IMR-90 (cell line): ENCODE measurements around the gene ZFYVE1. TPM values are rescaled to one million over a fixed set of nuclear protein-coding genes. Genes with fewer than 3 reads are reported as not detected.

Source experiments
- ATAC-seq: fragments of 200-7000 bp; cut with Tn5 transposase; 2 replicates; pipeline ENCODE4 v1.9.1; 2020; ENCODE audit warnings: low read depth, mild to moderate bottlenecking, moderate library complexity
- BruUV-seq: library from RNA; stranded (reverse); fragments of 400-500 nt; replicated peaks from 2 replicates; lab custom pipeline; 2021; lab: Mats Ljungman, UMichigan
- CTCF ChIA-PET: fragments of 300-600 bp; formaldehyde crosslinking; extraction: SDS; loops from one replicate; lab custom pipeline; 2021; ENCODE audit warnings: antibody characterized with exemption; lab: Yijun Ruan, JAX
- POLR2A ChIA-PET: fragments of 300-600 bp; sonication (Branson Sonifier 250); formaldehyde crosslinking; loops from one replicate; lab custom pipeline; 2022; ENCODE audit warnings: antibody characterized with exemption; ENCODE audit not compliant: unreplicated experiment; lab: Charles Lee
- DNase-seq: peaks from one replicate; pipeline ENCODE4 v3.0.0; 2013
- H2AFZ ChIP-seq: replicated peaks from 2 replicates; pipeline ENCODE3; 2013; ENCODE audit warnings: low read length, mild to moderate bottlenecking; ENCODE audit not compliant: poor library complexity
- H2AK5ac ChIP-seq: 2 replicates; pipeline ENCODE4 v1.6.1; 2013; ENCODE audit warnings: low read depth, low read length, inconsistent platforms
- H2AK9ac ChIP-seq: replicated peaks from 2 replicates; pipeline ENCODE3; 2013; ENCODE audit warnings: mild to moderate bottlenecking, low read depth, low read length, moderate library complexity; ENCODE audit not compliant: poor library complexity
- H2BK120ac ChIP-seq: 2 replicates; pipeline ENCODE4 v1.6.1; 2013; ENCODE audit warnings: low read depth, low read length, inconsistent platforms
- H2BK15ac ChIP-seq: 3 replicates; pipeline ENCODE4 v1.6.1; 2013; ENCODE audit warnings: low read depth, low read length, inconsistent platforms
- H2BK20ac ChIP-seq: 2 replicates; pipeline ENCODE4 v1.6.1; 2013; ENCODE audit warnings: low read depth, mild to moderate bottlenecking, inconsistent platforms, low read length, moderate library complexity
- H2BK5ac ChIP-seq: 2 replicates; pipeline ENCODE4 v1.6.1; 2013; ENCODE audit warnings: mild to moderate bottlenecking, low read depth, low read length, inconsistent platforms; ENCODE audit not compliant: poor library complexity, severe bottlenecking
- H3K14ac ChIP-seq: replicated peaks from 2 replicates; pipeline ENCODE4 v1.6.1; 2013; ENCODE audit warnings: low read depth, low read length, inconsistent platforms
- H3K18ac ChIP-seq: 2 replicates; pipeline ENCODE4 v1.6.1; 2013; ENCODE audit warnings: low read depth, low read length, control low read depth
- H3K23ac ChIP-seq: 2 replicates; pipeline ENCODE4 v1.6.1; 2013; ENCODE audit warnings: low read depth, low read length, inconsistent platforms
- H3K27ac ChIP-seq: 2 replicates; pipeline ENCODE4 v1.5.1; 2013; ENCODE audit warnings: mild to moderate bottlenecking, control low read depth, low read length; ENCODE audit not compliant: insufficient read depth
- H3K27me3 ChIP-seq: 2 replicates; pipeline ENCODE4 v1.6.1; 2013; ENCODE audit warnings: low read length; ENCODE audit not compliant: control insufficient read depth, insufficient read depth
- H3K36me3 ChIP-seq: 2 replicates; pipeline ENCODE4 v1.6.1; 2013; ENCODE audit warnings: low read length, mixed read lengths; ENCODE audit not compliant: control insufficient read depth, insufficient read depth
- H3K4ac ChIP-seq: 2 replicates; pipeline ENCODE4 v1.6.1; 2013; ENCODE audit warnings: low read depth, low read length, inconsistent platforms
- H3K4me1 ChIP-seq: 2 replicates; pipeline ENCODE4 v1.6.1; 2013; ENCODE audit warnings: low read length, mixed read lengths; ENCODE audit not compliant: control insufficient read depth, insufficient read depth
- H3K4me2 ChIP-seq: 2 replicates; pipeline ENCODE4 v1.6.1; 2013; ENCODE audit warnings: low read depth, mild to moderate bottlenecking, control low read depth, low read length, moderate library complexity
- H3K4me3 ChIP-seq: 2 replicates; pipeline ENCODE4 v1.5.1; 2013; ENCODE audit warnings: low read depth, mild to moderate bottlenecking, control low read depth, low read length, moderate library complexity; ENCODE audit not compliant: insufficient read depth
- H3K56ac ChIP-seq: 2 replicates; pipeline ENCODE4 v1.6.1; 2013; ENCODE audit warnings: low read length, inconsistent platforms; ENCODE audit not compliant: insufficient read depth; ENCODE audit errors: extremely low read depth
- H3K79me1 ChIP-seq, 2 experiments: 2 replicates each; pipeline ENCODE4 v1.6.1; 2013; ENCODE audit warnings: low read length in 2 of 2, inconsistent platforms in 1 of 2, low read depth in 1 of 2
- H3K9ac ChIP-seq: 2 replicates; pipeline ENCODE4 v1.6.1; 2013; ENCODE audit warnings: low read depth, low read length, control low read depth
- H3K9me1 ChIP-seq: 2 replicates; pipeline ENCODE4 v1.6.1; 2013; ENCODE audit warnings: low read length, inconsistent platforms; ENCODE audit not compliant: insufficient read depth
- H3K9me3 ChIP-seq: 2 replicates; pipeline ENCODE4 v1.6.1; 2013; ENCODE audit warnings: low read length; ENCODE audit not compliant: control insufficient read depth, insufficient read depth
- H4K20me1 ChIP-seq: 2 replicates; pipeline ENCODE4 v1.6.1; 2013; ENCODE audit warnings: low read length, inconsistent platforms; ENCODE audit not compliant: insufficient read depth
- H4K5ac ChIP-seq: 2 replicates; pipeline ENCODE4 v1.6.1; 2013; ENCODE audit warnings: mild to moderate bottlenecking, low read depth, low read length, control low read depth
- H4K8ac ChIP-seq, 2 experiments: 2 replicates each; pipeline ENCODE4 v1.6.1; 2013; ENCODE audit warnings: low read depth in 2 of 2, low read length in 2 of 2, control low read depth in 1 of 2, inconsistent platforms in 1 of 2
- H4K91ac ChIP-seq: 2 replicates; pipeline ENCODE4 v1.6.1; 2013; ENCODE audit warnings: low read depth, low read length, inconsistent platforms; ENCODE audit not compliant: insufficient read depth
- MAFK ChIP-seq: IDR thresholded peaks from 2 replicates; pipeline ENCODE4 v1.6.1; 2012; ENCODE audit warnings: low read depth, low read length, improper control_type of control experiment
- MAZ ChIP-seq: IDR thresholded peaks from 2 replicates; pipeline ENCODE4 v1.6.1; 2012; ENCODE audit warnings: low read depth, mild to moderate bottlenecking, low read length, improper control_type of control experiment, moderate library complexity, borderline replicate concordance
- RCOR1 ChIP-seq: IDR thresholded peaks from 2 replicates; pipeline ENCODE4 v1.6.1; 2012; ENCODE audit warnings: mild to moderate bottlenecking, low read length, improper control_type of control experiment; ENCODE audit not compliant: insufficient replicate concordance
- WGBS, 2 experiments: methylation state at CpG; one replicate each; pipeline versions ENCODE4 v1.1.5 to v1.1.7; 2013; ENCODE audit warnings: missing lambda C conversion rate in 2 of 2; ENCODE audit not compliant: insufficient read length in 1 of 2; ENCODE audit errors: extremely low coverage in 2 of 2; 5-methylcytosine and 5-hydroxymethylcytosine counted together
- dilution Hi-C: fragments of 300-500 bp; cut with HindIII; formaldehyde crosslinking; loops from one replicate; pipeline ENCODE4 v1.14.3; 2018; ENCODE audit warnings: low sequenced_read_pairs; ENCODE audit not compliant: unreplicated experiment
- in situ Hi-C: fragments of 300-500 bp; cut with MboI; formaldehyde crosslinking; loops from 3 replicates; pipeline ENCODE4 v1.14.3; 2019; ENCODE audit warnings: low sequenced_read_pairs, inconsistent platforms, mixed read lengths
- intact Hi-C: fragments of 100-400 bp; cut with micrococcal nuclease; formaldehyde crosslinking; loops from 2 replicates; pipeline ENCODE4 v1.10.0; 2022
- polyA plus RNA-seq, 3 experiments: library from polyadenylated mRNA; depleted of rRNA; stranded (reverse); fragments of >200 nt; gene quantifications; 2 replicates each; pipeline ENCODE4 v1.2.3, GENCODE V29; 2012; ENCODE audit warnings: low replicate concordance in 1 of 3
- total RNA-seq: library from RNA; depleted of rRNA; stranded (reverse); fragments of >200 nt; gene quantifications from 2 replicates; pipeline ENCODE4 v1.2.3, GENCODE V29; 2012
- TF ChIP-seq, protein P1 (sequence below): conservative IDR thresholded peaks from 2 replicates; pipeline ENCODE4 v1.5.1; 2012; ENCODE audit warnings: mild to moderate bottlenecking, low read depth, low read length, improper control_type of control experiment

Gene ZFYVE1
- total and polyA plus RNA-seq, 2 of the 4 experiments (the other 2 are of a cell fraction), result 12.2 to 14.2 TPM

DNA sequence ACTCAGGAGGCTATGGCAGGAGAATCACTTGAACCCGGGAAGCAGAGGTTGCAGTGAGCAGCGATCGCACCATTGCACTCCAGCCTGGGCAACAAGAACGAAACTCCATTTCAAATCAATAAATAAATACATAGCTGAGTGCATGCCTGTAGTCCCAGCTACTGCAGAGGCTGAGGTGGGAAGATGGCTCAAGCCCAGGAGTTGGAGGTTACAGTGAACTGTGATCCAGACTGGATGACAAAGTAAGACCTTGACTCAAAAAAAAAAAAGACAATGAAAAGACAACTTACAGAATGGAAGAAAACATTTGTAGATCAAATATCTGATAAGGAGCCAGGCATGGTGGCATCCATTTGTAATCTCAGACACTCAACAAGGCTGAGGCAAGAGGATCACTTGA, 27.6 kb downstream of the ZFYVE1 start:
- H3K23ac ChIP-seq, result no peak overlapping the region
- POLR2A ChIA-PET, result interaction anchor here (0.7 kb wide), 1 partner anchor 144 kb away, joined by 7 read pairs; no protein-coding TSS in a partner anchor
- H3K9me1 ChIP-seq, result peaks cover 3% of the 10 kb centered on the region; the same call in 1 of the 2 replicates
- no peak overlapping the region for H4K91ac ChIP-seq
- H3K27ac ChIP-seq, result no peak overlapping the region
- peaks cover 40 to 70% of the 10 kb centered on the region in 2 experiments for H3K79me1 ChIP-seq
- no peak overlapping the region for H3K18ac ChIP-seq
- H3K4me2 ChIP-seq, result no peak overlapping the region
- H3K4ac ChIP-seq, result no peak overlapping the region
- H4K20me1 ChIP-seq, result peaks cover 21% of the 10 kb centered on the region; the same call in 1 of the 2 replicates
- no peak overlapping the region for H2BK5ac ChIP-seq
- H3K4me1 ChIP-seq, result no peaks in the 10 kb centered on the region
- no peak overlapping the region for H2BK120ac ChIP-seq
- no peak overlapping the region for H3K14ac ChIP-seq
- no CpG with 5 or more reads among the region's 4 CpGs for WGBS, 2 experiments
- BruUV-seq, result no TSS peak
- no peak overlapping the region for H2AK9ac ChIP-seq
- H2BK15ac ChIP-seq, result no peak overlapping the region
- intact Hi-C loops (no loop called here), dilution Hi-C loops (no loop called here), in situ Hi-C loops (no loop called here)
- H3K9me3 ChIP-seq, result no peaks in the 10 kb centered on the region
- H2AK5ac ChIP-seq, result no peak overlapping the region
- H2AFZ ChIP-seq, result no peak overlapping the region
- H3K36me3 ChIP-seq, result peaks cover 35% of the 10 kb centered on the region
- H4K8ac ChIP-seq, result no peak overlapping the region
- H4K5ac ChIP-seq, result no peak overlapping the region
- H3K27me3 ChIP-seq, result no peaks in the 10 kb centered on the region
- no peak overlapping the region for H3K56ac ChIP-seq
- no peak for ATAC-seq
- TF ChIP-seq, protein P1, sequence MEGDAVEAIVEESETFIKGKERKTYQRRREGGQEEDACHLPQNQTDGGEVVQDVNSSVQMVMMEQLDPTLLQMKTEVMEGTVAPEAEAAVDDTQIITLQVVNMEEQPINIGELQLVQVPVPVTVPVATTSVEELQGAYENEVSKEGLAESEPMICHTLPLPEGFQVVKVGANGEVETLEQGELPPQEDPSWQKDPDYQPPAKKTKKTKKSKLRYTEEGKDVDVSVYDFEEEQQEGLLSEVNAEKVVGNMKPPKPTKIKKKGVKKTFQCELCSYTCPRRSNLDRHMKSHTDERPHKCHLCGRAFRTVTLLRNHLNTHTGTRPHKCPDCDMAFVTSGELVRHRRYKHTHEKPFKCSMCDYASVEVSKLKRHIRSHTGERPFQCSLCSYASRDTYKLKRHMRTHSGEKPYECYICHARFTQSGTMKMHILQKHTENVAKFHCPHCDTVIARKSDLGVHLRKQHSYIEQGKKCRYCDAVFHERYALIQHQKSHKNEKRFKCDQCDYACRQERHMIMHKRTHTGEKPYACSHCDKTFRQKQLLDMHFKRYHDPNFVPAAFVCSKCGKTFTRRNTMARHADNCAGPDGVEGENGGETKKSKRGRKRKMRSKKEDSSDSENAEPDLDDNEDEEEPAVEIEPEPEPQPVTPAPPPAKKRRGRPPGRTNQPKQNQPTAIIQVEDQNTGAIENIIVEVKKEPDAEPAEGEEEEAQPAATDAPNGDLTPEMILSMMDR, result no peak
- TF ChIP-seq MAZ (no peak), RCOR1 (no peak), MAFK (no peak)
- CTCF ChIA-PET, result no interaction called here
- no peak for DNase-seq
- H2BK20ac ChIP-seq, result no peak overlapping the region
- H3K4me3 ChIP-seq, result no peak overlapping the region
- no peak overlapping the region for H3K9ac ChIP-seq
